Lung (tissue), 12 donors: ENCODE measurements around the gene CCN2. TPM values are rescaled to one million over a fixed set of nuclear protein-coding genes. Genes with fewer than 3 reads are reported as not detected.
A peak's percentile ranks its signal among the peaks of the same experiment; 100 is the strongest.

Source experiments
- ATAC-seq: fragments of 200-7000 bp; cut with Tn5 transposase; one replicate; pipeline ENCODE4 v1.9.1; 2020; ENCODE audit warnings: moderate number of reproducible peaks; ENCODE audit not compliant: insufficient read depth, low FRiP score
- DNase-seq, 3 donors: peaks; one replicate each; pipeline ENCODE4 v3.0.0-alpha.2; 2013 to 2017
- H3K27ac ChIP-seq, 2 donors: one replicate each; pipeline ENCODE4 v1.5.1; 2013; ENCODE audit warnings: mild to moderate bottlenecking in 2 of 2, moderate library complexity in 2 of 2, control low read depth in 1 of 2, inconsistent platforms in 1 of 2, low read depth in 1 of 2, low read length in 1 of 2
- H3K27me3 ChIP-seq, 3 donors: one replicate each; pipeline ENCODE4 v1.5.1; 2013; ENCODE audit warnings: low read length in 2 of 3; ENCODE audit not compliant: control insufficient read depth in 3 of 3, insufficient read depth in 3 of 3
- H3K36me3 ChIP-seq, 4 donors: one replicate each; pipeline ENCODE4 v1.5.1; 2013; ENCODE audit warnings: low read length in 4 of 4, mild to moderate bottlenecking in 1 of 4, moderate library complexity in 1 of 4; ENCODE audit not compliant: control insufficient read depth in 4 of 4, insufficient read depth in 4 of 4
- H3K4me1 ChIP-seq, 5 donors: one replicate each; pipeline ENCODE4 v1.5.1; 2013; ENCODE audit warnings: low read length in 5 of 5, mild to moderate bottlenecking in 2 of 5, moderate library complexity in 1 of 5; ENCODE audit not compliant: control insufficient read depth in 5 of 5, insufficient read depth in 5 of 5
- H3K4me3 ChIP-seq: one replicate; pipeline ENCODE4 v1.5.1; 2013; ENCODE audit warnings: mild to moderate bottlenecking, control low read depth, moderate library complexity
- H3K9ac ChIP-seq, 2 donors: one replicate each; pipeline ENCODE4 v1.5.1; 2013; ENCODE audit warnings: low read length in 2 of 2, control low read depth in 1 of 2; ENCODE audit not compliant: insufficient read depth in 1 of 2
- H3K9me3 ChIP-seq, 4 donors: one replicate each; pipeline ENCODE4 v1.5.1; 2013; ENCODE audit warnings: low read length in 3 of 4, mild to moderate bottlenecking in 1 of 4, moderate library complexity in 1 of 4; ENCODE audit not compliant: control insufficient read depth in 4 of 4, insufficient read depth in 3 of 4
- WGBS, 2 donors: extraction: QIAGEN DNeasy Blood & Tissue Kit; methylation state at CpG; one replicate each; pipeline ENCODE4 v1.1.7; 2013; 5-methylcytosine and 5-hydroxymethylcytosine counted together
- polyA plus RNA-seq, 2 donors: library from polyadenylated mRNA; stranded (reverse); fragments of 200-250 nt; gene quantifications; one replicate each; pipeline ENCODE4 v1.2.1, GENCODE V29; 2013
- total RNA-seq, 2 donors: library from RNA; depleted of rRNA in 1 of 2; stranded (reverse); fragments of >200 nt in 1 of 2; gene quantifications; one replicate each; pipeline ENCODE4 v1.2.1, GENCODE V29; 2014 to 2021
- TF ChIP-seq, protein P1 (sequence below): IDR thresholded peaks from 2 replicates; pipeline ENCODE4 v1.5.1; 2012; ENCODE audit warnings: mild to moderate bottlenecking; ENCODE audit errors: control extremely low read depth, extremely low read depth
- donor health status: control.
- donor health status: control.
- donor health status: Bipolar disorder and iron deficiency.
- donor health status: healthy.
- donor health status: DM: yes; HTN: yes; CAD: no.

The CCN2 gene
- total and polyA plus RNA-seq, 4 donors: 33.9 to 159 (median 114) TPM

- H3K36me3 ChIP-seq: no peaks in the 10 kb centered on the region
- ATAC-seq (no peak), DNase-seq (no peak)
- no peaks in the 10 kb centered on the region for H3K9me3 ChIP-seq
- no peaks in the 10 kb centered on the region for H3K27me3 ChIP-seq
- WGBS, 2 donors: 66 to 78% methylated on average over 3 of the region's 3 CpGs
- H3K4me3 ChIP-seq: no peak overlapping the region
- no peak overlapping the region for H3K9ac ChIP-seq
- H3K4me1 ChIP-seq: peaks cover 0 to 4% (median 0%) of the 10 kb centered on the region in 5 donors
- TF ChIP-seq, protein P1, sequence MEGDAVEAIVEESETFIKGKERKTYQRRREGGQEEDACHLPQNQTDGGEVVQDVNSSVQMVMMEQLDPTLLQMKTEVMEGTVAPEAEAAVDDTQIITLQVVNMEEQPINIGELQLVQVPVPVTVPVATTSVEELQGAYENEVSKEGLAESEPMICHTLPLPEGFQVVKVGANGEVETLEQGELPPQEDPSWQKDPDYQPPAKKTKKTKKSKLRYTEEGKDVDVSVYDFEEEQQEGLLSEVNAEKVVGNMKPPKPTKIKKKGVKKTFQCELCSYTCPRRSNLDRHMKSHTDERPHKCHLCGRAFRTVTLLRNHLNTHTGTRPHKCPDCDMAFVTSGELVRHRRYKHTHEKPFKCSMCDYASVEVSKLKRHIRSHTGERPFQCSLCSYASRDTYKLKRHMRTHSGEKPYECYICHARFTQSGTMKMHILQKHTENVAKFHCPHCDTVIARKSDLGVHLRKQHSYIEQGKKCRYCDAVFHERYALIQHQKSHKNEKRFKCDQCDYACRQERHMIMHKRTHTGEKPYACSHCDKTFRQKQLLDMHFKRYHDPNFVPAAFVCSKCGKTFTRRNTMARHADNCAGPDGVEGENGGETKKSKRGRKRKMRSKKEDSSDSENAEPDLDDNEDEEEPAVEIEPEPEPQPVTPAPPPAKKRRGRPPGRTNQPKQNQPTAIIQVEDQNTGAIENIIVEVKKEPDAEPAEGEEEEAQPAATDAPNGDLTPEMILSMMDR: no peak
- H3K27ac ChIP-seq: no peak overlapping the region
These were observed 27.4 kb upstream of the CCN2 start for GRCh38 chr6:131978522-131978921.

DNA sequence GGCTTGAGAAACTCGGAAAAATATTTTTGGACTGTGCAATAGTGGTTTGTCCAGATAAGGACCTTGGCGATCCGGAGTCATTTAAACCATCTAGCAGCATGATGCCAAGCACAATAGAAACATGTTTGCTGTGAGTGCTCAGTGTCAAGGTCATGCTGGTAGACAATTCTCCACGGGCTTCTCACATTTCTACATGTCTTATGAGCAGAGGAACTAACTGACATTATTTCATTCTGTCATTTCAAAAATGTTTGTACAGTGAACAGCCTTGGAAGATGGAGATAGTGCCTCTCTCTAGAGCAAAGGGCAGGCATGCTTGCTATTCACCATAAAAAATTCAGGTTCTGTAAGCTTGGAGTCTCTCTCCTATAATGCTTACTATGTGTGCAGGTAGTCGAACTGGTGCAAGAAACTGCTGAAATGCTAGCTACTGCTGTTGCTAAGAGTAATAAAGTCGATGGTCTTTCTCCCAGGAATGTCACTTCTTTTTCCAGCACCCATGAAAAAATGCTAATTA is 25.4 kb upstream of the CCN2 start:
- H3K36me3 ChIP-seq: no peaks in the 10 kb centered on the region
- TF ChIP-seq, protein P1: no peak
- H3K4me1 ChIP-seq: peaks cover 0 to 4% (median 0%) of the 10 kb centered on the region in 5 donors
- 58 to 66% methylated on average over 6 of the region's 6 CpGs for WGBS, 2 donors
- H3K9me3 ChIP-seq: no peaks in the 10 kb centered on the region
- ATAC-seq (no peak), DNase-seq (no peak)
- H3K4me3 ChIP-seq: no peak overlapping the region
- H3K27ac ChIP-seq: no peak overlapping the region
- no peak overlapping the region for H3K9ac ChIP-seq
- no peaks in the 10 kb centered on the region for H3K27me3 ChIP-seq

- Histone ChIP-seq H3K36me3 (no peaks in the 10 kb centered on the region), H3K9me3 (no peaks in the 10 kb centered on the region), H3K27ac (no peak overlapping the region), H3K9ac (no peak overlapping the region), H3K27me3 (no peaks in the 10 kb centered on the region), H3K4me1 (peaks cover 0 to 9% (median 3%) of the 10 kb centered on the region in 5 donors), H3K4me3 (no peak overlapping the region)
- WGBS, 2 donors: 66 to 83% methylated on average over 2 of the region's 2 CpGs
- no peak for ATAC-seq
- TF ChIP-seq, protein P1: no peak
- DNase-seq: peak in 2 of 3 donors; percentile 41 to 62
These were observed 21.6 kb upstream of the CCN2 start for GRCh38 chr6:131972741-131973140.
